Fibroblast of mammary gland (primary cell): Measurements from ENCODE around the gene C1orf159.

Experiments
- DNase-seq: peaks from one replicate; pipeline ENCODE4 v3.0.0-alpha.2; 2010; ENCODE audit warnings: low read depth
- H3K4me3 ChIP-seq: 2 replicates; pipeline ENCODE4 v1.5.1; 2011; ENCODE audit warnings: low read depth, mild to moderate bottlenecking, low read length, moderate library complexity; ENCODE audit not compliant: control insufficient read depth
- TF ChIP-seq, protein P1 (sequence below): conservative IDR thresholded peaks from 2 replicates; pipeline ENCODE4 v1.5.1; 2011; ENCODE audit warnings: low read depth, low read length, inconsistent platforms; ENCODE audit not compliant: control insufficient read depth, insufficient read depth

Gene C1orf159

DNA sequence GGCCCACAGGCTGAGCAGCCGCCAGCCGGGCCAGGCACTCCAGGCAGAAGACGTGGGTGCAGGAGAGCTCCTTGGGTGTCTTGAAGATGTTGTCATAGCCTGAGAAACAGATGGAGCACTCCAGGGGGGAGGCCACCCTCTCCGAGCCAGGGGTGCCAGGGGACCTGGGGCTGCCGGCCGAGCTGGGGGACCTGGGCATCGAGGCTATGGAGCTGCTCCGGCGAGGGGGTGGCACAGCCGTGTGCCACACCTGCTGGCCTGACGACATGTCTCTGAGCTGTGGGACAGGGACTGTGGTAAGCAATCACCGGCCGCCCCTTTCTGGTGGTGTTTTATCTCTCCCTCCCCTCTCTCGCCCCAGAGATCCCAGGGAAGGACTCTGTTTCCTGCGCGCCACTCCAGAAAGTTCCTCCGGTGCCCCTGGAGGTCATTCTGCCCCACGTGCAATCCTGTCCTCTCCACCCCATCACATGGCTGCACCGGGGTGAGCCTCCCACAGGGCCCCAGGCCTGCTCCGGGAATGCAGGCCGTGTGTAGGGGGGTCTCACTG is 43.5 kb downstream of the C1orf159 start:
- TF ChIP-seq, protein P1, sequence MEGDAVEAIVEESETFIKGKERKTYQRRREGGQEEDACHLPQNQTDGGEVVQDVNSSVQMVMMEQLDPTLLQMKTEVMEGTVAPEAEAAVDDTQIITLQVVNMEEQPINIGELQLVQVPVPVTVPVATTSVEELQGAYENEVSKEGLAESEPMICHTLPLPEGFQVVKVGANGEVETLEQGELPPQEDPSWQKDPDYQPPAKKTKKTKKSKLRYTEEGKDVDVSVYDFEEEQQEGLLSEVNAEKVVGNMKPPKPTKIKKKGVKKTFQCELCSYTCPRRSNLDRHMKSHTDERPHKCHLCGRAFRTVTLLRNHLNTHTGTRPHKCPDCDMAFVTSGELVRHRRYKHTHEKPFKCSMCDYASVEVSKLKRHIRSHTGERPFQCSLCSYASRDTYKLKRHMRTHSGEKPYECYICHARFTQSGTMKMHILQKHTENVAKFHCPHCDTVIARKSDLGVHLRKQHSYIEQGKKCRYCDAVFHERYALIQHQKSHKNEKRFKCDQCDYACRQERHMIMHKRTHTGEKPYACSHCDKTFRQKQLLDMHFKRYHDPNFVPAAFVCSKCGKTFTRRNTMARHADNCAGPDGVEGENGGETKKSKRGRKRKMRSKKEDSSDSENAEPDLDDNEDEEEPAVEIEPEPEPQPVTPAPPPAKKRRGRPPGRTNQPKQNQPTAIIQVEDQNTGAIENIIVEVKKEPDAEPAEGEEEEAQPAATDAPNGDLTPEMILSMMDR: no peak
- no peak overlapping the region for H3K4me3 ChIP-seq
- DNase-seq: no peak

DNA sequence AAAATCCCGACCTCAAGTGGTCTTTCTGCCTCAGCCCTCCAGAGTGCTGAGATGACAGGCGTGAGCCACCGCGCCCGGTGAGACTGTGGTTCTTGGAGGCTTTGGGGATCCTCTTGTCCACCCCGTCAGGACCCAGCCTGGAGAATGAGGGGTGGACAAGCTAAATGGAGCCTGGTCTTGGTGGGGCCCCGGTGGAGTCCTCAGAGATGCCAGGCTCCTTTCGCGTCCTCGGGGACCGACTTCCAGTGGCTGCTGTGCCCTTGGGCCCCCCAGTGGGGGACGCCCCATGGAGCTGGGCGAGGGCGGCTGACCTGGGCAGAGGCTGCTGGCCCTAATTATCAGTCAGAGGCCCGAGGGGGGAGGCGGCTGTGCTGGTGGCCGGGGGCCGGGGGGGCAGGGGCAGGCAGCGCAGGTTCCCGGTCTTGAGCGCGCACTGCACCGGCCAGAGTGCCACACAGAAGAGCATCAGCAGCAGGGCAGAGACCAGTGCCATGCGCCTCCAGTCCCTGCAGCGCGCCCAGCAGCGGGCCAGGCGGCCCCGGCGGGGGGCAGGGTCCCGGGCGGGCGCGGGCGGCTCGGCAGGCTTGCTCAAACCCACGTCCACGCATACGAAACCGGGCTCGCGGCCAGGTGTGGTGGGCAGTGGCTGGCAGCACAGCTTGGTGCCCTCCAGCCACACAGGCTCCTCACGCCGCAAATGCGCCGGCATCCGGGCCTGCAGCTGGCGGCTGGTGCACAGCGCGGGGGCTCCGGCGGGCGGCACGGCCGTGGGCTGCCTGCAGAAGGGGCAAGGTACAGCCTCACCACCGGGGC is 44.2 kb downstream of the C1orf159 start:
- DNase-seq: no peak
- no peak overlapping the region for H3K4me3 ChIP-seq
- TF ChIP-seq, protein P1: no peak

DNA sequence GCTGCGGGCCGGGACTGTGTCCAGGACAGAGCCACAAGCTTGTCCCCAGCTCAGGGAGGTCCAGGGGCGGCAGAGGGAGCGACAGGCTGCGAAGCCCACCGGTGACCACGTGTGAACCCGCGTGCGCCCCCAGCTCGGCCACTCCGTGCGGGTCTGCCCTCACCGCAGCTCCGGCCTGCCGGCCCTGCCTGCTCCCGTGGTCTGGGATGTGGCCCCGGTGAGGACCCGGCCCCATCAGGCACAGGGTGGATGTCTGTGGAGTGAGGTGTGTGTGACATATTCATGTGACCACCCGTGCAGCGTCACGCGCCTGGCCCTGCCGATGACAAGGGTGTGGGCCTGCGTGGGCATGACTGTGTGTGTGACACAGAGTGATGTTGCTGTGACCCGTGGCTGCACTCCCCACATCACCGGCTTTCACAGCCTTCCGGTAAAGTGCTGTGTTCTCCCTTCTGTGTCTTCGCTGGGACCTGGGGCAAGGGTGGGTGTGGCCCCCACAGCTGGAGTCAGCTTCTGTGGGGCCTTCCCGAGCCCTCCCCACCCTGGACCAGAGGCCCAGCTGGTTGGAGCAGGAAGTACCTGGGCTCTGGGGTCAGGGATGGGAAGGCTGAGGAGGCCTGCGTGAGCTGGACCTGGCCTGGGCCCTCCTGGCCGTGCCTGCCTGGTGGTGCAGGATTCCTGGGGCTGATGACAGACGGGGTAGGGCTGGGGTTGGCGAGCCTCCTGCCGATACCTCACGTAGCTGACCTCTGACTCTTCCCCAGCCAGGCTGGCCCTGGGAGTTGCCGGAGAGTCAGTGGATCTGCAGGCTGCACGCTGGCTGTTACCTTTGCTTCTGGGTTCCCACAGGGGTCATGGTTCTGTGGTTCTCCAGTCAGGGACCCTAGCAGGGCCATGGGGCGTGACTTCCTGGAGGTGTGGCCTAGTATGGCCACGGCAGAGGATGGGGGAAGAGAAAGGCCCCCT is 45.9 kb downstream of the C1orf159 start:
- no peak for DNase-seq

DNA sequence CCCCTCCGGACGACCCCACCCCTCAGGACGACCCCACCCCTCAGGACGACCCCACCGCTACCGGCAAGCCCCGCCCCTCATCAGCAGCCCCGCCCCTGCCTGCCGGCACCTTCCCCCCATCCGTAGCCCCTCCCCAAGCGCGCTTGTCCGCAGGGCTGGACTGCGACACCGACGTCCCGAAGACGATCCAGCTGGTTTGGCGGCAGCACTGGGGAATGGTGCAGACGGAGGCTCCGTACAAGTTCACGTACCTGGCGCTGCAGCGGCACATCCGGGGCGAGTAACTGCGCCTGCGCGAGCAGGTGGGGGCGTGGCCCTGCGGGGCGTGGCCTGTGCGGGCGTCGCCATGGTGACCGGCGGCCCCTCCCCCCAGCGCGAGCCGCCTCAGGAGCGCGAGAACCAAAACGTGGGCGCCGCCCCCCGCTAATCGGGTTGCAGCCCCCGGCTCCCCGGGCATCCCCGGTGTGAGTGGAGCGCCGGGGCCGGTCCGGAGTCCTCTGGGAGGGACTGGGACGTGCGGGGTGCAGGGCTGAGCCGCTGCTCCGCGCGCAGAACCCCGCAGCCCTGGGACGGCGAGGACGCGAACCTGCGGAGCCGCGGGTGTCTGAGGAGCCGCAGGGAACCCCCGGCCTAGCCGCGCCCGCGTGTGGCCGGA is 46.7 kb downstream of the C1orf159 start:
- peak; percentile 10 for DNase-seq
- peak overlapping the region; percentile 43 for H3K4me3 ChIP-seq
- TF ChIP-seq, protein P1: no peak

More for the DNA sequence above, 45.9 kb downstream of the C1orf159 start:
- TF ChIP-seq, protein P1: no peak
- H3K4me3 ChIP-seq: no peak overlapping the region

DNA sequence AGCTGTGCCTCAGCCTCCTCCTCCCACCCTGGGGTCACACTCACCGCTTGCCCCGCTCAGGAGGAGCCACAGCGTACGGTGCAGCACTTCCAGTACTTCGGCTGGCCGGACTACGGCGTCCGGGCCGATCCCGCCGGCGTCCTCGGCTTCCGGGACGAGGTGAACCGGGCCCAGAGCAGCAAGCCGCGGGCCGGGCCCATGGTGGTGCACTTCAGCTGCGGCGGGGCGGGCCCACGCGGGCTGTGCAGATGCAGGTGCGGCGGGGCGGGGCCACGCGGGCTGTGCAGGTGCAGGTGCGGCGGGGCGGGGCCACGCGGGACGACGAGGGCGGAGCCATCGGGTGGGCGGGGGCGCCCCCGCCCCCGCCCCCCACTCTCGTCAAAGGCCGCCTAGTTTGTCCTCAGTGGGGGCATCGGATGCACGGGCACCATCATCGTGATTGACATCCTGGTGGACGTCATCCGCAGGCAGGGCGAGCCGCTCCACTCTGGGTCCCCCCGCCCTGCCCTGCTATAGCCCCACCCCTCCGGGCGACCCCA is 47.3 kb downstream of the C1orf159 start:
- no peak for DNase-seq

More for the DNA sequence above, 47.3 kb downstream of the C1orf159 start:
- TF ChIP-seq, protein P1: no peak
- H3K4me3 ChIP-seq: no peak overlapping the region
